ENCODE data around the gene SATB2.

SATB2 gene

DNA sequence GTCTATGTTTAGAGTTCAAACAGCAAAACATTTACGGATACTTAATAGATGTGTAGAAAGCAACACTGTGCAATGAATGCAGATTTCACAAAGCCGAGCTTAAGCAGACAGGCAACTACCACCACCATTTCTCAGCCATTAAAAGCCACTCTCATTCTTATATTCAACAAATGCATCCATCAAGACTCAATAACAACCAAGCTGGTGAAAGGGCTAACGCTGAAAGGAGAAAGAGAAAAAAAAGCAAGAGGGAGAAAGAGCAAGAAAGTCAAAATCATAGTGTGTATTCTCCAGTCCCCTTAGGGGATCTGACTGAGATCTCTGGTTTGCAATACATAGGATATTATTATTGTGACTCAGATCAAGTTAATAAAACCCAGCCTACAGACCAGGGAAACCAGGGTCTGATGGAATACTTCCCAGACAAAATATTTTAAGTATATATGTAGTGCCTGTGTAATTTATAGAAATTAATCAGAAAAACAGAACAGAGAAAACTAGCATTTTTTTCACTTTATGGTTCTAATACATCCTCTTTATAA is 14.1 kb downstream of the SATB2 start:
- no peaks in the 10 kb centered on the region for H3K27me3 ChIP-seq (ENCODE audit: control insufficient read depth, low read length)
- H3F3A ChIP-seq (ENCODE audit: control insufficient read depth, insufficient read depth), result no peaks in the 10 kb centered on the region
- no peaks in the 10 kb centered on the region for H3K36me3 ChIP-seq (ENCODE audit: control insufficient read depth, low read length)
- TF ChIP-seq CTCF (IDR thresholded peaks at IDR 0.05; ENCODE audit: low read depth, low read length, poor library complexity, severe bottlenecking), result no peak
- TF ChIP-seq EZH2phosphoT487 (IDR thresholded peaks at IDR 0.05; ENCODE audit: borderline replicate concordance, low read length), result no peak
- no peaks in the 10 kb centered on the region for H3K9me3 ChIP-seq (ENCODE audit: control insufficient read depth, insufficient read depth, low read length)
- H3K79me2 ChIP-seq (ENCODE audit: control insufficient read depth, low read length), result no peaks in the 10 kb centered on the region
- H3K4me1 ChIP-seq (ENCODE audit: control insufficient read depth, low read length), result no peaks in the 10 kb centered on the region
- no peak overlapping the region for H3K27ac ChIP-seq (ENCODE audit: low read depth, low read length)
- H3K4me2 ChIP-seq (ENCODE audit: low read length), result no peak overlapping the region
- no peaks in the 10 kb centered on the region for H4K20me1 ChIP-seq (ENCODE audit: control insufficient read depth, insufficient read depth, low read depth, low read length)
- no peak overlapping the region for H3K4me3 ChIP-seq (ENCODE audit: low read length)
- H3K9me2 ChIP-seq (replicated peaks; ENCODE audit: control insufficient read depth, low read length), result no peaks in the 10 kb centered on the region

- Histone ChIP-seq H3K4me2 (ENCODE audit: low read length) (no peak overlapping the region), H3K27me3 (ENCODE audit: control insufficient read depth, low read length) (no peaks in the 10 kb centered on the region), H3K36me3 (ENCODE audit: control insufficient read depth, low read length) (no peaks in the 10 kb centered on the region), H3K27ac (ENCODE audit: low read depth, low read length) (no peak overlapping the region), H3K9me2 (replicated peaks; ENCODE audit: control insufficient read depth, low read length) (no peaks in the 10 kb centered on the region), H3K4me3 (ENCODE audit: low read length) (no peak overlapping the region), H3K4me1 (ENCODE audit: control insufficient read depth, low read length) (no peaks in the 10 kb centered on the region), H3K79me2 (ENCODE audit: control insufficient read depth, low read length) (no peaks in the 10 kb centered on the region), H3K9me3 (ENCODE audit: control insufficient read depth, insufficient read depth, low read length) (no peaks in the 10 kb centered on the region), H3F3A (ENCODE audit: control insufficient read depth, insufficient read depth) (no peaks in the 10 kb centered on the region), H4K20me1 (ENCODE audit: control insufficient read depth, insufficient read depth, low read depth, low read length) (no peaks in the 10 kb centered on the region)
- TF ChIP-seq EZH2phosphoT487 (IDR thresholded peaks at IDR 0.05; ENCODE audit: borderline replicate concordance, low read length), result no peak
- TF ChIP-seq CTCF (IDR thresholded peaks at IDR 0.05; ENCODE audit: low read depth, low read length, poor library complexity, severe bottlenecking), result no peak
Observed at GRCh38 chr2:199442173-199442572, 15.6 kb downstream of the SATB2 start.

- Histone ChIP-seq H3K27ac (ENCODE audit: low read depth, low read length) (no peak overlapping the region), H3K79me2 (ENCODE audit: control insufficient read depth, low read length) (no peaks in the 10 kb centered on the region), H3K9me2 (replicated peaks; ENCODE audit: control insufficient read depth, low read length) (no peaks in the 10 kb centered on the region), H3K9me3 (ENCODE audit: control insufficient read depth, insufficient read depth, low read length) (no peaks in the 10 kb centered on the region), H3K4me3 (ENCODE audit: low read length) (no peak overlapping the region), H3K36me3 (ENCODE audit: control insufficient read depth, low read length) (no peaks in the 10 kb centered on the region), H3K27me3 (ENCODE audit: control insufficient read depth, low read length) (no peaks in the 10 kb centered on the region), H3F3A (ENCODE audit: control insufficient read depth, insufficient read depth) (no peaks in the 10 kb centered on the region), H3K4me2 (ENCODE audit: low read length) (no peak overlapping the region), H3K4me1 (ENCODE audit: control insufficient read depth, low read length) (no peaks in the 10 kb centered on the region), H4K20me1 (ENCODE audit: control insufficient read depth, insufficient read depth, low read depth, low read length) (no peaks in the 10 kb centered on the region)
- TF ChIP-seq CTCF (IDR thresholded peaks at IDR 0.05; ENCODE audit: low read depth, low read length, poor library complexity, severe bottlenecking) (no peak), EZH2phosphoT487 (IDR thresholded peaks at IDR 0.05; ENCODE audit: borderline replicate concordance, low read length) (no peak)
Observed at GRCh38 chr2:199441759-199442158, 16.0 kb downstream of the SATB2 start.
